Adrenal gland (tissue), 12 donors: Measurements from ENCODE around the gene ADCK1. TPM values are rescaled to one million over a fixed set of nuclear protein-coding genes. Genes with fewer than 3 reads are reported as not detected.

Experiments
- DNase-seq, 7 donors: peaks; one replicate each; pipeline ENCODE4 v3.0.0-alpha.2; 2019 to 2020
- H3K27ac ChIP-seq, 5 donors: fragments of 200-600 bp; sonication (generic) in 4 of 5; 1 replicate in 3 of 5; 2 replicates in 2 of 5; pipeline versions ENCODE4 v1.5.1 to v1.8.0; 2016 to 2020; ENCODE audit warnings: mild to moderate bottlenecking in 1 of 5
- H3K27me3 ChIP-seq: fragments of 200-600 bp; 2 replicates; pipeline ENCODE4 v1.8.0; 2021
- H3K36me3 ChIP-seq, 2 donors: fragments of 200-600 bp; replicated peaks in 1 of 2; 1 replicate in 1 of 2; 2 replicates in 1 of 2; pipeline versions ENCODE4 v1.5.1 to v1.8.0; 2018 to 2022
- H3K4me1 ChIP-seq, 2 donors: fragments of 200-600 bp; replicated peaks in 1 of 2; 1 replicate in 1 of 2; 2 replicates in 1 of 2; pipeline versions ENCODE4 v1.5.1 to v1.8.0; 2018 to 2021
- H3K4me3 ChIP-seq, 4 donors: fragments of 200-600 bp; sonication (generic) in 3 of 4; one replicate each; pipeline ENCODE4 v1.5.1; 2016 to 2018
- H3K9me3 ChIP-seq, 3 donors: fragments of 200-600 bp; sonication (generic) in 1 of 3; replicated peaks in 1 of 3; 1 replicate in 2 of 3; 2 replicates in 1 of 3; pipeline versions ENCODE4 v1.5.1 to v1.8.0; 2016 to 2021
- CTCF ChIP-seq, 6 experiments: fragments of 450-650 bp in 4 of 6; fragments of 200-600 bp in 2 of 6; sonication (generic) in 1 of 6; IDR thresholded peaks; 1 replicate in 5 of 6; 2 replicates in 1 of 6; pipeline versions ENCODE4 v1.5.1 to v1.8.0; 2016 to 2021; ENCODE audit warnings: antibody characterized with exemption in 6 of 6, mild to moderate bottlenecking in 2 of 6, moderate library complexity in 1 of 6
- POLR2A ChIP-seq, 2 donors: fragments of 450-650 bp; IDR thresholded peaks; one replicate each; pipeline ENCODE4 v1.6.1; 2017; ENCODE audit warnings: antibody characterized with exemption in 2 of 2, mild to moderate bottlenecking in 2 of 2, moderate library complexity in 1 of 2
- WGBS, 4 donors: extraction: QIAGEN DNeasy Blood & Tissue Kit in 2 of 4; methylation state at CpG; one replicate each; pipeline versions ENCODE4 v1.1.5 to v1.1.7; 2013 to 2017; 5-methylcytosine and 5-hydroxymethylcytosine counted together
- intact Hi-C, 2 donors: fragments of 100-400 bp; cut with DNase I; formaldehyde crosslinking; loops; one replicate each; pipeline versions ENCODE4 v1.14.1 to v1.15.0; 2022 to 2023
- polyA plus RNA-seq, 3 donors: library from polyadenylated mRNA; stranded (reverse); fragments of 200-250 nt in 2 of 3; fragments of 350-450 nt in 1 of 3; fragmentation: Illumina TruSeq in 1 of 3; extraction: RNeasy Lipid Tissue Mini Kit (QIAGEN cat#74804) in 1 of 3; gene quantifications; one replicate each; pipeline ENCODE4 v1.2.3, GENCODE V29; 2013 to 2014
- total RNA-seq, 9 donors: library from RNA; depleted of rRNA in 4 of 9; stranded (reverse); fragments of >200 nt in 4 of 9; fragments of 120-200 nt in 1 of 9; fragmentation: NEBNext Ultra II Directional in 1 of 9; extraction: Animal tissue kit (Norgen Biotek cat#: 25700) in 1 of 9; gene quantifications; one replicate each; pipeline versions ENCODE4 v1.1.0 to v1.2.4, GENCODE V29; 2013 to 2023
- donor health status: healthy with polysubstance abuse.
- donor health status: Bipolar disorder and iron deficiency.
- donor health status: DM: yes; HTN: yes; CAD: no.
- donor health status: DM: no; HTN: no; CAD: no.
- donor health status: DM: no; HTN: no; CAD: no.
- donor health status: DM: yes; HTN: yes; CAD: no.

The ADCK1 gene
- total and polyA plus RNA-seq, 12 donors = 5.2 to 18.1 (median 9.9) TPM

GRCh38 chr14:77918448-77918847 lies 118.5 kb downstream of the ADCK1 start:
- peaks cover 0 to 9% of the 10 kb centered on the region in 2 donors for H3K4me1 ChIP-seq
- no peaks in the 10 kb centered on the region for H3K9me3 ChIP-seq
- no peaks in the 10 kb centered on the region for H3K36me3 ChIP-seq
- 54 to 73% (median 68%) methylated on average over 2 of the region's 2 CpGs for WGBS, 4 donors
- no peak overlapping the region for H3K27ac ChIP-seq
- no peaks in the 10 kb centered on the region for H3K27me3 ChIP-seq
- TF ChIP-seq POLR2A (IDR thresholded peaks at IDR 0.05) (no peak), CTCF (IDR thresholded peaks at IDR 0.05) (no peak)
- intact Hi-C loops = no loop called here
- H3K4me3 ChIP-seq = no peak overlapping the region
- DNase-seq = no peak

GRCh38 chr14:77920312-77920711 lies 120.4 kb downstream of the ADCK1 start:
- no peak for DNase-seq
- WGBS, 4 donors = 93 to 98% (median 95%) methylated on average over 5 of the region's 5 CpGs

GRCh38 chr14:77921818-77922217 lies 121.9 kb downstream of the ADCK1 start:
- Histone ChIP-seq H3K4me3 (no peak overlapping the region), H3K27me3 (no peaks in the 10 kb centered on the region), H3K36me3 (no peaks in the 10 kb centered on the region), H3K4me1 (peaks cover 0 to 9% of the 10 kb centered on the region in 2 donors), H3K27ac (no peak overlapping the region), H3K9me3 (no peaks in the 10 kb centered on the region)
- TF ChIP-seq CTCF (IDR thresholded peaks at IDR 0.05) = no peak
- no peak for TF ChIP-seq POLR2A (IDR thresholded peaks at IDR 0.05)
- 41 to 62% (median 54%) methylated on average over 2 of the region's 2 CpGs for WGBS, 4 donors
- peak in 2 of 7 donors; percentile 23 to 26 for DNase-seq
- intact Hi-C loops = no loop called here

More at GRCh38 chr14:77920312-77920711, 120.4 kb downstream of the ADCK1 start:
- Histone ChIP-seq H3K36me3 (no peaks in the 10 kb centered on the region), H3K4me1 (peaks cover 0 to 9% of the 10 kb centered on the region in 2 donors), H3K27me3 (no peaks in the 10 kb centered on the region), H3K27ac (no peak overlapping the region), H3K4me3 (no peak overlapping the region), H3K9me3 (no peaks in the 10 kb centered on the region)
- intact Hi-C loops = no loop called here
- no peak for TF ChIP-seq POLR2A (IDR thresholded peaks at IDR 0.05)
- TF ChIP-seq CTCF (IDR thresholded peaks at IDR 0.05) = no peak

- 61 to 71% (median 64%) methylated on average over 11 of the region's 11 CpGs for WGBS, 4 donors
- Histone ChIP-seq H3K4me3 (no peak overlapping the region), H3K36me3 (no peaks in the 10 kb centered on the region), H3K4me1 (peaks cover 0 to 9% of the 10 kb centered on the region in 2 donors), H3K9me3 (no peaks in the 10 kb centered on the region), H3K27ac (peak overlapping the region in 1 of 5 donors; percentile 21), H3K27me3 (no peaks in the 10 kb centered on the region)
- DNase-seq = peak in 1 of 7 donors; percentile 79
- intact Hi-C loops = no loop called here
- no peak for TF ChIP-seq CTCF (IDR thresholded peaks at IDR 0.05)
- TF ChIP-seq POLR2A (IDR thresholded peaks at IDR 0.05) = no peak
Observed at GRCh38 chr14:77923131-77923936, 123.4 kb downstream of the ADCK1 start.
